NCI-H187 (cell line): ENCODE measurements around the gene UPK3A.

Experiments
- DNase-seq, 2 experiments: peaks; one replicate each; lab custom pipeline; 2025; lab: John Stamatoyannopoulos, UW

The UPK3A gene

GRCh38 chr22:45284705-45285262 is at the start of gene UPK3A:
UPK3A (plus strand) TSS chr22:45284949; CDS start chr22:45285014, 65 bp downstream.
- DNase-seq: peak in 1 of 2 experiments; percentile 26

GRCh38 chr22:45235101-45235777 is 49.5 kb upstream of the UPK3A start:
- DNase-seq: peak in 1 of 2 experiments; percentile 75

- peak; percentile 50 to 57 for DNase-seq
Observed at GRCh38 chr22:45235851-45236342, 48.9 kb upstream of the UPK3A start.

GRCh38 chr22:45237065-45237990 is 47.4 kb upstream of the UPK3A start:
- DNase-seq: peak in 1 of 2 experiments; percentile 7

- no peak for DNase-seq
Observed at GRCh38 chr22:45238076-45238956, 46.4 kb upstream of the UPK3A start.

GRCh38 chr22:45238957-45239680 is 45.6 kb upstream of the UPK3A start:
- no peak for DNase-seq

GRCh38 chr22:45239681-45240051 is 45.1 kb upstream of the UPK3A start:
- DNase-seq: no peak

- DNase-seq: no peak
Observed at GRCh38 chr22:45240104-45240809, 44.5 kb upstream of the UPK3A start.

GRCh38 chr22:45240810-45241631 is 43.7 kb upstream of the UPK3A start, which contains the start of gene KIAA0930:
KIAA0930 (minus strand) TSS chr22:45240894; CDS start chr22:45240703, 191 bp downstream.
- no peak for DNase-seq

- no peak for DNase-seq
Observed at GRCh38 chr22:45242778-45243191, 42.0 kb upstream of the UPK3A start.

- no peak for DNase-seq
Observed at GRCh38 chr22:45244916-45245315, 39.8 kb upstream of the UPK3A start.

- no peak for DNase-seq
Observed at GRCh38 chr22:45246060-45246985, 38.4 kb upstream of the UPK3A start.

- DNase-seq: no peak
Observed at GRCh38 chr22:45248832-45249561, 35.8 kb upstream of the UPK3A start.

GRCh38 chr22:45251825-45252224 is 32.9 kb upstream of the UPK3A start:
- no peak for DNase-seq

- DNase-seq: no peak
Observed at GRCh38 chr22:45253039-45253641, 31.6 kb upstream of the UPK3A start.

GRCh38 chr22:45254388-45254787 is 30.4 kb upstream of the UPK3A start:
- no peak for DNase-seq

- DNase-seq: no peak
Observed at GRCh38 chr22:45254789-45255278, 29.9 kb upstream of the UPK3A start.
